NCI-H774 (cell line): ENCODE data around the gene GRAMD1B.
A peak's percentile ranks its signal among the peaks of the same experiment; 100 is the strongest.
"Not testable (repeated sequence)": the region's sequence is repeated elsewhere in the genome, so short reads cannot be mapped to it uniquely, and the experiment has no call there.

ENCODE experiments used
- DNase-seq: peaks from one replicate; lab custom pipeline; 2025; lab: John Stamatoyannopoulos, UW

The GRAMD1B gene

DNA sequence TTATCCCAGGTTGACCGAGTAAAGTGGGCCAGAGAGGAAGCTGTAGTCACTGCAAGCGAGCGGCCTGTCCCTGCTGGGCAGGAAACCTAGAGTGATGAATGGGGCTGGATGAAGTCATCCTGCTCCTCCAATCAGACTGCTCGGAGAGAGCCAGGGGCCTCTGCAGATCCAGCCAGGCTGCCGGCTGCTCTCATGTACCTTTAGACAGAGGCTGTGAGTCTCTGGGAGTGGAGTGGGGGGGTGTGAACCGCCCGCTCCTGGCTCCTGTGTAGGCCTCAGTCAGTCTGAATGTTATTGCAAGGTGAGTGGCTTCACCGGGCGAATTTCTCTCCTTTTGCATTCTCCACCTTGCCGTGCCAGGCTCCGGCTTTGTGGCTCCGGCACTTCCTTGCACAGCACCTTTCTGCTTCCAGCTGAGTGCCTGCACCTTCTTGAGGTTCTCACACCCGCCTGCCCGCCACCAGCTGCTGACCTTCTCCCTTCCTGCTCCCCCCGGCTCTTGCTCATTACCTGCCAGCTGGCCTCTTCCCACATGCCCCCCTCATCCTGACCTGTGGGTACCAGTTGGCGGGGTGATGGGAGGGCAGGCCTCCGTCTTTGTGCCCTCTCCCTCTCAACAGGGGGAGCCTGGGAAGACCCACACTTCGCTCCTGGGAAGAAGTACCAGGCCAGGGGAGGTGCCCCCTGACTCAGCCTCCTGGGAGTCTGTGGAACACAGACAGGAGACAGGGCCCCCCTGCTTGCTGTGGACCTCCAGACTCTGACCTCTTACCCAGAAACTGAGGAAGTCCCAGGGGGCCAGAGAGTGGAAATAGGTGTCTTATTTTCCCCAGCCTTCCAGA lies 79.9 kb downstream of the GRAMD1B start:
- DNase-seq: peak; percentile 44

GRCh38 chr11:123510579-123510905 lies 80.5 kb downstream of the GRAMD1B start:
- DNase-seq: no peak

GRCh38 chr11:123511037-123511870 lies 81.2 kb downstream of the GRAMD1B start:
- peak; percentile 92 for DNase-seq

DNA sequence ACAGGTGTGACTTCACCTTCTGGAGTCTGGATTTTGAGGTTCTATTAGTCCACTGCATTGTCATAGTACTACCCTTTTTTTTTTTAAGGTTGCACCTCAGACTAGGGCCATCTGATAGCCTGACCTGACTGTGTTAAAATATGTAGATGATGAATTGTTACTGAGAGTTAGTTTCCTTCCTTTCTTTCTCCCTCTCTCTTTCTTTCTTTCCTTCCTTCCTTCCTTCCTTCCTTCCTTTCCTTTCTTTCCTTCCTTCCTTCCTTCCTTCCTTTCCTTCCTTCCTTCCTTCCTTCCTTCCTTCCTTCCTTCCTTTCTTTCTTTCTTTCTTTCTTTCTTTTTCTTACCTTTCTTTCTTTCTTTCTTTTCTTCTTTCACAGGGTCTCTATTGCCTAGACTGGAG lies 83.2 kb downstream of the GRAMD1B start:
- DNase-seq: not testable (repeated sequence)

GRCh38 chr11:123516238-123516637 lies 86.2 kb downstream of the GRAMD1B start:
- no peak for DNase-seq

- DNase-seq: no peak
Observed at GRCh38 chr11:123517559-123518364, 87.7 kb downstream of the GRAMD1B start.

DNA sequence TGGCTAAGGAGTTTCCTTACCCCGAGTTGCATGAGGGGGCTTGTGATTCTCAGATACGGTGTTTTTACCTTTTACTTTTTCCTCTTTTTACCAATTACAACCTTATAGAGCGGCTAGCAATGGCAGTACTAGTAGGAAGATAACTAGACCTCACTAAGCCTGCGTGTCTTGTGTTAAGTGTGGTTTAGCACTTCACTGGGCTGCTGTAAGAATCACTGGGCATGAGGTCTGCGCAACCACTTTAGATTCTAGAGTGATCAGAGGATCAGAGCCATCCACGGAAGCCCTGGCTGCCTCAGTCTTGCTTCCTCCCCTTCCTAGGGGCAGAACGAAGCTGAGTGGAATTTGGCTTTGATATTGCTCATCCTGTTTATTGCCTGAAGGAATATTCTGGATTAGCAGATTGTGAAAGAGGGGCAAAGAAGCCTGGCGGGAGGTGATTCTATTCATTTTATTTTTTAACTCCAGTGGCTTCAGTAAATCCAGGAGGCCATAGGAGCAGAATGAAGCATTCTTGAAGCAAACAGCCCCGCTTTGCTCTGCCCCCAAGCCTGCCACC lies 88.5 kb downstream of the GRAMD1B start:
- no peak for DNase-seq

DNA sequence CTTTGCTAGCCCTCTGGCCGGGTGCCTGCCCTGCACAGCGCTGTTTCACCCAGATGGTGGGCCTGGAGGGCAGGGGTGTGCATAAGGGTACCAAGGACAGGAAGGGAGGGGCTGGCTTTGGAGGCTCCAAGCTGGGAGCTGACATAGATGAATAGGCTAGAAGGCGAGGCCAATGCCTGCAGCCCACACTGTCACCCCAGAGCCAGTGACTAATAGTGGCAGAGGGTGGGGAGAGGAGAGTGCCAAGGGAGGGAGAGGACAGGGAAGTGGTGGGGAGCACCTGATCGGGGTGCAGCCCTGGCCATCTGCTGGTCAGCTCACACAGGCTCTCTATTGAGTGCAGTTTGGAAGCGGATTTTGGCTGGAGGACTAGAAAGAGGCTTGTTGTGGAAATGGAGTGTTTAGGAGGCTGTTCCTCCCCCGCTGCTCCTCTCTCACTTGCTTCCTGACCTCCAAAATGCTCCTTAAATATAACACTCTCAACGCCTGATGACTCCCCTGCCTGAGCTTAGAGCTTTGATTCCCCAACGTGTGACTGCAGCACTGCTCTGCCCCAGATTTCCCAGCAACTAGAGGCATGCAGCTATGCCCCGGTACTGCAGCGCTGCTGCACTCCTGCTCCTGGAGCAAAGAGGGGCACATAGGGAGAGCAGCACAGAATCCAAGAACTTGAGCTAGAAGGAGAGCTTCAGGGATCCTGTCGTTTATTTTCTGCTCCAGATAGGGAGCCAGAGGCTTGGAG lies 89.2 kb downstream of the GRAMD1B start:
- no peak for DNase-seq

DNA sequence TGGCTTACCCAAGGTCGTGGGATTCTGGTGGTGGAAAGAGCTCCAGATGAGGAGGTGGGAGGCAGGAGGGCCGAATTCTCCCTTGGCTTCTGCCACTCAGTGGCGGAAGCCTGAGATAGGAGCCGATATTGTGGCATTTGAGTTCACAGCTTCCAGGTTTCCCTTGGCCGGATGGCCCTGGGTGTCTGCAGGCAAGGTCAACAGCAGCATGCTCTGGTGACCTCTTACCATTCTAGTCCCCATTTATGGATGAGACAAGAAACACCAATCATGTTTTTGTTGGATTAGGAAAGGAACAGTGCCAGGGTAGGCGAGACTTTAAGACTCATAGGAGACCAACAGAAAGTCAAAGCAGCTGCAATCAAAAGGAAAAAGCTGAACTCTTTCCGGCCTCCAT lies 89.7 kb downstream of the GRAMD1B start:
- DNase-seq: no peak

GRCh38 chr11:123520476-123520875 lies 90.4 kb downstream of the GRAMD1B start:
- DNase-seq: not testable (repeated sequence)

GRCh38 chr11:123521001-123521400 lies 90.9 kb downstream of the GRAMD1B start:
- DNase-seq: no peak

GRCh38 chr11:123521930-123522329 lies 91.9 kb downstream of the GRAMD1B start:
- no peak for DNase-seq

DNA sequence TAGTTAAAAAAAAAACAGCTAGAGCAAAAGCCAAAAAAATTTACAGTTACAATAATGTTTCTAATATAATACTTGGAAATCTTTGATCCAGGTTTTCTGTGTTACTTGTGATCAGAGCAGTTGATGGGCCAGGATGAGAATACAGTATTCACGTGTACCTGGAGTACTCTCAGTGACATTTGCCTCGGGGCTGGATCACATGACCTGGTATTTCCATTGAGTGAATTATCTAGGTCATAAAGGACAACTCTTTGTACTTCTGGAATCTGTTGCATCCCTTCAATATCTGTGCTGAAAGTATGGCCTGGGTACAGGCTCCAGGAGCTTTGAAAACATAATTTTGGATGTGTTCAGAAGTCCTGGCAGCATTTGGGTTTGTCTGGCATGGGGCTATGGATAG lies 93.5 kb downstream of the GRAMD1B start:
- no peak for DNase-seq

DNA sequence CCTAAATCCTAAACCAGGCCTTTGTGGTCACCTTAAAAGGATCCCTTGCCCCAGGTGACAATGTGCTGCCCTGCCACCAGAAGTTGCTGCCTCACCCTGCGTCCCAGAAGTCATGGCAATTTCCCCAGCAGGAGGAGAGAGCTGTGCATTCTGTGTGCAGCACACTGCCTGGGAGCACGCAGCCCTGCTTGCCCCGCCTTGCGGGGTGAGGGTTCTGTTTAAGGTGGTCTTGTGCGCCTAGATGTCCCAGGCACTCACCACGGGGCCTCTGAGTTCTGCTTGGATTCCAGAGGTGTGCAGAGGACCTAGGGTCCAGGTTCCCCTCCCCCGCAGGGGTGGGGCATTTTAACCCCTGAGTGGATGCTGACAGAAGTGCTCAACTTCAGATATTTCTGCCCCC lies 95.0 kb downstream of the GRAMD1B start:
- DNase-seq: no peak

DNA sequence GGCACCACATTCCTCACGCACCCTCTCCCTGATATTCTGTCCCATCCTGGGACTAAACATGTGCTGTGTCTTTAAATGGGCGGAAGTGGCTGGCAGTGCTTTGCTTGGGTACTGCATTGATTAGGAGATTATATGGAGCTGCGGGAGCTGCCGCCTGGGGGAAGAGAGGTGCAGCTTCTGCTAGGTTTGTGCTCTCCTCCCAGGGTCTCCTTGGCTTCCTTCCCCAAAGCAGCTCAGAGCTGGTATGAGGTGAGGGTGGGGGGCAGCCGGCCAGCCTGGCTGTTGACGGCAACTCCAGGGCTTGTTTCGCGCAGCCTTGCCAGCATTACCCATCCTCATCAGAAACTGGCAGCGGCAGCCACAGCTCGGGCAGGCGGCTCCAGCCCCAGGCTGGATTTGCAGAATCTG lies 95.4 kb downstream of the GRAMD1B start:
- DNase-seq: no peak

GRCh38 chr11:123526027-123526805 lies 96.1 kb downstream of the GRAMD1B start:
- no peak for DNase-seq

DNA sequence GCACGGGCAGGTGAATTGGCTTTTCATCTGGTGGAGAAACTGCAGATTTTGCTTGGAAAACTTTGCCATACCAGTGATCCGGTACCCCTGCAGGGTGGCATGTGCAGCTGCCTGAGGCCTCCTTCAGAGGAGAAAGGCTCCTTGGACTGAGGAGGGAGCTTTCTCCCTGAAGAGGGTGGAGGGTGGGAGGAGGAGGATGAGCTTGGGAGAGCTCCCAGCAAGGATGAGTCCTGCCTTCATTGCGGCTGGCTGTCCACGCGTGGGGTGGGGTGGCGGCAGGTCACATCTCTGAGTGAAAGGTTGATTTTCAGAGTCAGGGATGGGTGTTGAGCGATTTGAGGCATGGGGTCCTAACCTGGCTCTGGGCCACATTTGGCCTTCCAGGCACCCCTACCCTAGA lies 96.8 kb downstream of the GRAMD1B start:
- DNase-seq: no peak

- DNase-seq: no peak
Observed at GRCh38 chr11:123527526-123527925, 97.5 kb downstream of the GRAMD1B start.

DNA sequence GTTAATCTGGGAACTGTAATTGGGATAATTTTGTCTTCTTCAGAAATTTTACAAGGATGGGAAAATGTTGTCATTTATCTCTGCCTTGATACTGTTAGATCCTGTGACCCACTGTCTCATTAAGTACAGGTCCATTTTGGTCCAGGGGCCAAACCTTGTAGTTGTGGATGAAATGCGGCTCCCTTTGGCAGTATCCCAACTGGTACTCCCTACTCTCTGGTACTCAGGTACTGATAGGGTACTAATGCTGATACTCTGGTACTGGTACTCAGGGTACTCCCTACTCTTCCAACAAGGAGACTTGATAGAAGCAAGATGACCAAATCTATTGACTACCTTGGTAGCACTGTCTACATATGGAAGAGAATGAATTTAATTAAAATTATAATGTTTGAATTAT lies 97.9 kb downstream of the GRAMD1B start:
- DNase-seq: no peak

- no peak for DNase-seq
Observed at GRCh38 chr11:123531325-123531724, 101.3 kb downstream of the GRAMD1B start.

- no peak for DNase-seq
Observed at GRCh38 chr11:123532131-123532530, 102.1 kb downstream of the GRAMD1B start.
